Measurements from ENCODE around the gene FYN.
"Not testable (repeated sequence)": the region's sequence is repeated elsewhere in the genome, so short reads cannot be mapped to it uniquely, and the experiment has no call there.

The FYN gene

DNA sequence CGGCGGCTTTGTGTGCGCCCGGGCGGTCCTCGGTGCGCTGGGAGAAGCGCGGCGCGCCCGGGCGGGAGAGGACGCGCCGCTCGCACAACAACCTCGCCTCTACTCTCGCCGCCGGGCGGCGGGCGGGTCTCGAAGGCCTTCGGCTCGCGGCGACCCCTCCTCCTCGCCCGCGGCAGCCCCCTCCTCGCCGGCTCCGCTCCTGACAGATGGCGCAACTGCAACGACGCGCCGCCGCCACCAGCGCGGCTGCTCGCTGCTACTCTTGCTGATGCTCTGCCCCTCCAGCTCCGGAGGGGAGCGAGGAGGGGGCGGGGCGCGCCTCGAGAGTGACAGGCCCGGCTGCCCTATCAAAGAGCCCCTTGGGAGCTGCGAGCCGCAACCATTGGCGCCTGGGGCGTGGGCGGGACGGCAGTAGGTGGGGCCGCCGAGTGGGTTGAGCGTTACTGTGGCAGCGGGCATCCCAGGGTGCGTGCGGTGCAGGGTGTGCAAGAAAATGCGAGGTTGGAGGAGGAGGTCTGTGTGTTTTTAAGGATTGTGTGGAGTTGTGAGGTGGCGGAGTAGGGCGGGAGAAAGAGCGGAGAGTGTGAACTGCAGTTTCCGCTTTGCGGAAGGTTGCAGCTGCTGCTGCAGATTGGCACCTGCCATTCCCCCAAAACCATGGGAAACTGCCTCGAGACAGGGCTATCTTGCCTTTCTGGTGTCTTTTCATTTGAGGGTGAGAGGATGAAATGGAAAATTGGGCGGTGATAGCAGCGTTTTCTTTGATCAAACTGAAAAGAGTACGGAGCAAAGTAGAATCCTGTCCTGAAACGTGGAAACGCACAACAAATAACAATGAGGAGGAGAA lies at the start of gene FYN:
Gene FYN (minus strand): TSS at position 275 of the 847 bp plus-strand sequence. CDS start 153,401 bp downstream, outside the sequence.
- peak; percentile 99 for DNase-seq

DNA sequence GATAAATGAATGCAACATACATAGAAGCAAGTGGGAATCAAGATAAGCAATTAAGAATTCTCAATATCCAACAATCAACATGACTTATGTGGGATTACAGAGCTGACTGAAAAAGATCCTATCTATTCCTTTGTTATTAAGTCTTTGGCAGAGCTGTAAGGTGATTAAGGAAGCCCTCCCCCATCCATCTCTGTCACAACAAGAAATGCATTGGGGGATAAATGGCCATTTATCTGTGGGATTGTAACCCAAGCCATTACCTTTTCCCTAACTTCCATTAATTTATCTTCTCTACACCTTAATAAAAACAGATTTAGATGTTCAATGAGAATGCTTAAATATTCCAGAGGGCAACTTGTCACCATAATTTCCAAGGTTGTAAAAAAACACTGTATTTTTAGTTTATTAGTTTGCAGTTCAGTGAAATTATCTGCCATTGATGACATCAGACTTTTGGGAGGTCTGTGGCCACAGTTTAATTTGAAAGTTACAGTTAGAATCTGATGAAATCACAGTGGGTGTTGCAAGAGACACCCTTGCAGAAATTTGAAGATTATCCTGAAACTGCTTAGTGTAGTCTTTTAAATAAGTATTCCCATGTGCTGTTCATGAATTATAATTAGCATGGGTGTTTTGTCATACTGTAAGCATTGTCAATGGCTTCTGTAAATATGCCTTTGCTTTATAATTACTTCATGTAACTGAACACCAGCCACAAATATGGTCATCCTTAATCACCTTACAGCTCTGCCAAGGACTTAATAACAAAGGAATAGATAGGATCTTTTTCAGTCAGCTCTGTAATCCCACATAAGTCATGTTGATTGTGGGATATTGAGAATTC lies 49.4 kb upstream of the FYN start:
- DNase-seq = peak; percentile 87

DNA sequence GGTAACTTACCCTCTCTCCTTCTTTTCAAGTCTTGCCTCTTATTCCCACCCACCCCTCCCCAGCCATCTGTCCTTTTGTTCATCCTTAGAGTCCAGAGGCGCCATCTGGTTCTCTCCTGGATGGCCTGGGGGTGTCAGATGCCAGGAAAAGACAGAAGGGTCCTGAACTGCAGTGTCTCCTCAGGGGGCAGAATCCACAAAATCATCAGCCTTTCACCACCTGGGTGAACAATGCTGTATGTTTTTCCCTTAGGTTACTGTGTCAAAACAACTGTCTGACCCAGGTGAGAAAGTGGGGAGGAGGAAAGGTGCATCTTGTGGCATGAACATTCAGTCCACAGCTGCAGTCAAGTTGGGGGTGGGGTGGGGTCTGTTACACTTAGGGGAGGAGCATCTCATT lies 47.9 kb upstream of the FYN start:
- DNase-seq = peak; percentile 95

DNA sequence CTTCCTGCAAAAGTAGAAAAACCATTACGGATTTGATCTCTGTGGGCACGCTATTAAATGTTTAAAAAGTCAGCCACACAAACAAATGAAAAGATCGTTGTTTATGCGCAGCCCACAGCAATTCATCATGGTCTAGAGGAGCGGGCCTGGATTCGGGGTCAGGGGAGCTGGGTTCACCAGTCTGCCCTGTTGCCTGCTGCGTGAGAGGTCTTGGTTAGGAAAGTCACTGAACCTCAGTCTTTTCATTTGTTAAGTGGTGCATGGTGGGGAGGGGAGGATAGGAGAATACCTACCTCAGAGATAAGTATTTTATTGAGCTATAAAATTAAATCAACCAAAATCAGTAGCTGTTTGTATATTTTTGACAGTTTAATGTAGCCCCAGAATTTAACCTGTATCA lies 47.3 kb upstream of the FYN start:
- DNase-seq = peak; percentile 17

DNA sequence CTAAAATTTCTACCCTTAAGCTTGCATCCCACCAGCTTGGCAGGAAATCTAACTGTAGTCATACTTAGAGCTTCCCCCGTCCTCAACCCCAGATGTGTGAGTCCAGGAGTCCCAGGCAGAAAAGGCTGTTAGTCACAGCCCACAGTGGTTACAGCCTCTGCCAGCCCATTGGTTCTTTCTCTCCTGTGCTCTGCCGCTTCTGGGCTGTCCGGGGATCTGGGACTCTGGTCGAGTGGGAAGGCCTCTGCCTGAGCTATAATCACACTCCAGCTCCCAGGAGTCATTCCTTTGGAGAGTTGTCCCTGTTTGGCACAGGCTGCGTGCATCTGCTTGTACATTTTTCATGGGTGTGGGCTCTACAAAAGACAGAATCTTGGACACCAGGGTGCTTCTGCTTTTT lies 45.6 kb upstream of the FYN start:
- no peak for DNase-seq

DNA sequence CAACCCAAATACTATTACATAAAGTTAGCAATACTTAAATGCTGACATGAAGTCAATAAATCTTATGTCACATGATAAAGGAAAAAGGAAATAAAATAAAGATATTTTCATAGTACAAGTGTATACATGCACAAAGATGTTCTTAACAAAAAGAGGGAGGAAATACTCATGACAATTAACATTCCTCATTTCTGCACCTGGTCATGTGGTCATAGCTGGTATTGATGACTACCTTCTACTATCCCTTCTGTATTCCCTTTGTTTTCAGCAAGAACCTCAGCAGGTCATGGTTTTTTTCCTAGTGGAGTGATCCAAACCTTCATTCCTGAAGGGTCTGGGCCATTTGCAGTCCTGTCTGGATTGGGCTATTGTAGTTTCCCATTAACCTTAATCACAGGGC lies 43.5 kb upstream of the FYN start:
- no peak for DNase-seq

DNA sequence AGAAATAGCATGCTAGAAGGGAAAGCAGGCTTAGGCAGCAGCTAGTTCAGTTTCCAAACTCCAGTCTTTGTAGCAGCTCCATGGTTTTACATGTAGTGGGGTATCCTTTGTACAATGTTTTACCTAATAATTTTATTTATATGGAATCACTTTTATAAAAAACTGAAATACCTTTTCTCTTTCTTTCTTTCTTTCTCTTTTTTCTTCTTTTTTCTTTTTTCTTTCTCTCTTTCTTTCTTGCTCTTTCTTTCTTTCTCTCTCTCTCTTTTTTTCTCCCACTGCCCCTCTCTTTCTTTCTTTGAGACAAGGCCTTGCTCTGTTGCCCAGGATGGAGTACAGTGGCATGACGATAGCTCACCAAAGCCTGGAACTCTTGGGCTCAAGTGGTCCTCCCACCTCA lies 41.4 kb upstream of the FYN start:
- no peak for DNase-seq

DNA sequence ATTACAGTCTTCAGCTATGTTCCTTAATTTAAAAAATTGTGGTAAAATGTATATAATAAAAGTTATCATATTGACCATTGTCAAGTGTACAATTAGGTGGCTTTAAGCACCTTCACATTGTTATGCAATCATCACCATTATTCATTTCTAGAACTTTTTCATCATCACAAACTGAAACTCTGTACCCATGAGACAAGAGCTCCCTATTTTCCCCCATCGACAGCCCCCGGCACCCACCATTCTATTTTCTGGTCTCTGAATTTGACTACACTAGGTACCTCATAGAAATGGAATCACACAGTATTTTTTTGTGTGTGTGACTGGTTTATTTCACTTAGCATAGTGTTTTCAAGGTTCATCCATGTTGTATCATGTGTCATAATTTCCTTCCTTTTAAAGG lies 39.7 kb upstream of the FYN start:
- DNase-seq = no peak

DNA sequence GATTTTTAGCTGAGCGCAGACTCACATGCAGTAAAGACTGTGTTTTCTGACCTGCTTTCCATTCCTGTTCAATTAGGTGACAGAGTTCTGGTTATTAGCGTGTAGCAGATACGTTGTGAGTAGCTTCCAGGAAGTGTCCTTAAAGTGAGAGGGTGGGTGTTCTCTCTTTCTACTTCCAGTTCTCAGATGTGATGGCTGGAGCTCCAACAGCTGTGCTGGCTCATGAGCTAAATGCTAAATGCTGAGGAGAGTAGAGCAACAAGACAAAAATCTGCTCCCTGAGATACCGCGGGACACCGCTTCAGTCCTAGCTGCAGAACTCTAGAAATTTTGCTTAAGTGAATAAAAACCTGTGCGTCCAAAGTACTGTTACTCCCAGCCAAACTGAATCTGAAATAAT lies 38.2 kb upstream of the FYN start:
- DNase-seq = no peak

DNA sequence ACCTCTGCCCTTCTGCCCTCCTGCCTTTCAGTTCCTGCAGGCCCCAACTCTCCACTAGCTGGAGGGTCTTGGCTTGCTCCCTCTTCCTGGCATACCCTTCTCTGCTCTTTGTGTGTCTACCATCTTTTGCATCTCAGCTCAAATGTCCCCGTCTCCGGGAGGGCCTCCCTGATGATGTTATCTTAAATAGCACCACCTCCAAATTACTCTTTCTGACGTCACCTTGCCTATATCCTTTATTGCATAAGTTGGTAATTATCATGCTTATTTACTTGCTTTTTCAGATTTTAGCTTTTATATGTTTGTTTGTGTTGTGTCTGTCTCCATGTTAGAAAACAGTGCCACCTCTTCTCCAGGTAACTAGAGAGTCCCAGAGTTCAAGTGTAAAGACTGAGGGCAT lies 36.0 kb upstream of the FYN start:
- no peak for DNase-seq

DNA sequence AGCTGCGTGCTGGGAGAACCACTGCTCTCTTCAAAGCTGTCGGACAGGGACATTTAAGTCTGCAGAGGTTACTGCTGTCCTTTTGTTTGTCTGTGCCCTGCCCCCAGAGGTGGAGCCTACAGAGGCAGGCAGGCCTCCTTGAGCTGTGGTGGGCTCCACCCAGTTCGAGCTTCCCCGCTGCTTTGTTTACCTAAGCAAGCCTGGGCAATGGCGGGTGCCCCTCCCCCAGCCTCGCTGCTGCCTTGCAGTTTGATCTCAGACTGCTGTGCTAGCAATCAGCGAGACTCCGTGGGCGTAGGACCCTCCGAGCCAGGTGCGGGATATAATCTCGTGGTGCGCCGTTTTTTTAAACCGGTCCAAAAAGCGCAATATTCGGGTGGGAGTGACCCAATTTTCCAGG lies 35.1 kb upstream of the FYN start:
- DNase-seq = not testable (repeated sequence)

DNA sequence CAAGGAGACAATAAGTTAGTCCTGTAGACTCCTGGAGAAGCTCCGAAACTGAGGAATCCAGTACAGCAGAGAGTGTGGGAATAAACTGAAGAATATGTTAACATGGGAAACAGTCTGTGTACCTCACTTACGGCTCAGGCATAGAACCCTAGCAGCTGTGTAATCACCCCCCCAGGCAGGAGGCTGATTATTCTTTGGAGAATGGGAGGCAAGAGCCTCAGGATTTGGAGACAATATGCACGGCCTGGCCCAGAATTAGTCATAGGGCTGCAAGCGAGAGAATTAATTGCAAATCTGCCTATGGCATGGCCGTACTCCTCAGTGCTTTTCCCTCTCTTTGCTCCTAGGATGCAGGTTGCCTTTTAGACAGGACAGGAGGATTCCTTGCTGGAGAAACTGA lies 27.5 kb upstream of the FYN start:
- peak; percentile 63 for DNase-seq

DNA sequence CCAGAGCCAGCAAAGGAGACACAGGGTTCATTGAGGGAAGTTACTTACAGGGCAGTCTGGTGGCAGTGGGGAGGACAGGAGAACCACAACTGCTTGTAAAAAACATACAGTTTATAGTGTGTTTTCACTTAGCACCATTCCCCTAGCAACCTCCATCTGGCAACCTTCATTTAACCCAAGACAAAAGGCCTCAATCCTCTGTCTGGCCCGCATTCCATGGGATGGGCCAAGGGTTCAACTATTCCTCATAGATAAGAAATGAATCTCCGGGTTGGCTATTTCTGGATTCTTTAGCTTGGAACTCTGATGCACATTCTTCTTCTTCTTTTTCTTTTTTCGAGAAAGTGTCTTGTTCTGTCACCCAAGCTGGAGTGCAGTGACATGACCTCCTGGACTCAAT lies 26.3 kb upstream of the FYN start:
- DNase-seq = no peak

DNA sequence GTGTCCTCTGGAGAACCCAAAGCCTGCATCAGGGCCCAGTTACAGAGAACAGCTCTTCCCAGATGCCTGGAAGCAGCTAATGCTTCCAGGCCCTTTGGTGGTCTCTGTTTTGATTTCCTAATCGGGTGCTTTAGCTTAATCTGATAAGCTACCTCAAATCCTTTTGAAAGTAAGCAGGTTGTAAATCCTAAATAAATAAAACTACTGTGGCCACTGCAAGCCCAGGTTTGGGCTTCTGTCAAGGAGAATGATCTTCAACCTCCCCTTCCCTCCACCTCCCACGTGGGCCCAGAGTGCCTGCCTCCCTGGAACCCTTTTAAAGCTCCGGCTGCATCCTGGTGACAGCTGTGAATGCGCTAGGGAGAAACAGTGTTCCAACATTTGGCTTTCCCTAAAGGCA lies 25.2 kb upstream of the FYN start:
- DNase-seq = no peak

DNA sequence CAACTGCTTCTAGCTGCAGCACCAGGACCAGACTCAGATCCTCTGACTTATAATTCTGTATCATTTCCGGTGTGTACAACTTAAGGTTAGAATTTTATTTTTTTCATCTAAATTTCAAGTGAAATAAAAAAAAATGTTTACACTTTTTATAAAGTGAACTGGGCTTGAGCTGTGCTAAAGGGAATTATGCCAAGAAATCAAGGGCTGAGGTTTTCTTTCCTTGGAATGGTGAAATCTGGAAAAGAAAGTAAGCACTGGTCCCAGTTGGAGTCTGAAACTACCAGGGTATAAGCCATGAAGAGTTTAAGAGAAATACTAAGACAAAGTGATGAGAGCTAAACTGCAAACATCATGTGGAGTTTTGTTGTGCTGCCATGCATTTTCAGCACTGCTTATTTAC lies 21.7 kb upstream of the FYN start:
- DNase-seq = no peak

DNA sequence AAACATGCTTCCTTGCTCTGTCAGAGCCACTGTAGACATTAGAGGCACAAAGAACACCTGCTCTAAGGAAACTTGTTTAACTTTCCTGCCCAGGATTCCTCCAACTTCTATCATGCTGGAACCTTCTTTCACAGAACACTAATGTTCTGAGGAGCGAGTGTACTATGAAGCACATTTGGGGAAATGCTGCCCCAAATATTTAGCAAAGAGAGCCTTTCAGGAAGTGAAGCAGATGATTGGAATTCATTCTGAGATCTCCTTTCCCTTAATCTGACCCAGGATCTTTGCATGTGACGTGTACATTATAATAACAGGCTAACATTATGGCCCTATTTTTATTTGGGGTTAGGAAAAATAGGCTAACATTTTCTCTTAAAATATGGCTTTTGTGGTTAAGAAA lies 21.0 kb upstream of the FYN start:
- no peak for DNase-seq

DNA sequence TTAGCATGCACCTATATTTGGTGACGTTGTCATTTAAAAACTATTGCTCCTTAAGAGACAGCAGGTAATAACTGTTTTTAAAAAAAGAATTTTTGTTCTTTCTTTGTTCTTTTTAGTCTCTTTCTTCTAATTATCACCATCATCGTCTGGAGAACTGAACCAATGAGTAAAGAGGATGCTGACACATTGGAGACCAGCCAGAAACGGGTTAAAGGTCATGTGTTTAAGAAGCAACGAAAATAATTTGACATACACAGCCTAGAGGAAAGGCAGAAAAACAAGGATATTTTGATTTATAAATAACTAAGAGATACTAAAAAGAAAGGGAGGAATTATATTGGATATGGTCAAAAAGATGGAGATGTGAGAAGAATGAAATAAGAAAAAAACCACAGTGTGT lies 19.2 kb upstream of the FYN start:
- DNase-seq = no peak

DNA sequence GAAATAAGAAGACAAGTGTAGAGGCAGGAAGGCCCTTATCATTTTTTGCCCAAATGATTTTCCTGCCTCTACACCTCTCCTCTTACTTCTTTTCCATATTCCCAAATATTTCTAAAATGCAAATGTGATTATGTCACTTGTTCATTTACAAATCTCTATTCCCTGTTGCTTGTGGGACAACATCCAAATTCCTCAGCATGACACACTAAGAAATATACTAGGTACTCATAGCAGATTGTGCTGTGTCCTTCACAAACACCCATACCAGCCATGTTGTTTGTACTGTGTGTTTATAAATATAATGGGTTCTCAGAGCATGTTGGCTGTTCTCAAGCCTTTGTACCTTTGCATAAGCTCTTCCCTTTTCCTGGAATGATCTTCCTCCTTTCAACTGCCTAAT lies 17.7 kb upstream of the FYN start:
- DNase-seq = no peak

DNA sequence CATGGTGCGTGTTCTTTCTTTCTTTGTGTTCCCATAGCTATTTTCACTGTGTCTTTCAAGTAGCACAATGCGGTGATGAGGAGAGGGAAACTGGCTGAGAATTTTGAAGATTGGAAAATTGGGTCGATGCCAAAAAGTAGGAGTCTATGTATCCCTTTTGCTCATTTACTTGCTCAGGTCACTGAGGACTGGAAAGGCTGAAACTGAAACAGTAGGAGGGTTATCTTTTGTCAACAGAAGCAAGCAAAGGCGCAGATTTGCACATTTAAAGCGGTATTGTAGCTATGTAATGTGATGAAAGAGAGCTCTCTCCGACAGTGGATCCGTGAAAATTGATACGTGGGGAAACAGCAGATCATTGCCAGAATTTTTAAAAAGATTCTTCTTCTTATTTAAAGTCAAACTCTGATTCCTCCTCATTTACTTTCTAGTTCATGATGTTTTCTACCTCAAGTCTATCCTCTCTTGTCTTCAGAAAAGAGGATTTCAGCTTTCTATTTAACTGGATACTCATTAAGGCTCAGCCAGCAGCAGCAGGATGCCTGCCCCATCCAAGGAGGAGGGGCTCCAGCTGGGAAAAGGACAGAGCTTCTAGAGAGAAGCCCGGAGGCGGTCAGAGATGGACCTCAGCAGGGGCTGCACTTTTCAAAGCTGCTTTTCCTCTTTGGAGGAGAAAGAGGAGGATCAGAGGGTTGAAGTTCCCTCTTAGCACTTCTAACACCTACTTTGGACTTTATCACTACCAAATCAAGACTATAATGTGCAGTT lies 15.9 kb upstream of the FYN start:
- DNase-seq = peak; percentile 87

DNA sequence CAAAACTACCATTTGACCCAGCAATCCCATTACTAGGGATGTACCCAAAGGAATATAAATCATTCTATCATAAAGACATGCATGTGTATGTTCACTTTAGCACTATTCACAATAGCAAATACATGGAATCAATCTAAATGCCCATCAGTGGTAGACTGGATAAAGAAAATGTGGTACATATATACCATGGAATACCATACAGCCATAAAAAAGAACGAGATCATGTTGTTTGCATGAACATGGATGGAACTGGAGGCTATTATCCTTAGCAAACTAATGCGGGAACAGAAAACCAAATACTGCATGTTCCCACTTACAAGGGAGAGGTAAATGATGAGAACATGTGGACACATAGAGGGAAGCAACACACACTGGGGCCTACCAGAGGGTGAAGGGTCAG lies 13.5 kb upstream of the FYN start:
- not testable (repeated sequence) for DNase-seq

DNA sequence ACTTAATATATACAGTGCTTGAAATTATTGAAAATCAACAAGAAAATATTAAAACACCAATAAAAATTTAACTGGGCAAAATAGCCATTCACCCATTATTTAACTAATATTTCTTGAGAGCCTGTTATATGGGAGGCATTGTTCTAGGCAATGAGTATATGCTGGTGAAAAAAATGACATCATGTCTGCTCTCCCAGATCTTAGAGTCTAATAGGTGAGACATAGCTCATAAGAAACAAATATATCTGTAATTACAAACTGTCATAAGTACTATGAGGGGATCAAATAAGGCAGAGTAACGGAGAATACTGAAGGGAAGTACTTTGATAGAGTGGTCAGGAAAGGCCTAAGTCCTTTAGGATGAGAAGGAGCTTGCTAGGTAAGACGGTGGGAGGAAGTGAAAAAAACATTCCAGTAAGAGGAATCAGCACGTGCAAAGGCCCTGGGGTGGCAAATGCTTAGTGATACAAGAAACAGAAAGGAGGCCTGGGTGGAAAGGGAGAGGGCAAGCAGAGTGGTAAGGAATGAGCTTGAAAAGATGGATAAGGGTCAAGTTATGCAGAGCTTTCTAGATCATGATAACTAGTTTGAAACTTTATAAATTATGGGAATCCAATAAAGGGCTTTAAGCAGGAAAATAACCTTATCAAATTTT lies 12.2 kb upstream of the FYN start:
- DNase-seq = no peak

DNA sequence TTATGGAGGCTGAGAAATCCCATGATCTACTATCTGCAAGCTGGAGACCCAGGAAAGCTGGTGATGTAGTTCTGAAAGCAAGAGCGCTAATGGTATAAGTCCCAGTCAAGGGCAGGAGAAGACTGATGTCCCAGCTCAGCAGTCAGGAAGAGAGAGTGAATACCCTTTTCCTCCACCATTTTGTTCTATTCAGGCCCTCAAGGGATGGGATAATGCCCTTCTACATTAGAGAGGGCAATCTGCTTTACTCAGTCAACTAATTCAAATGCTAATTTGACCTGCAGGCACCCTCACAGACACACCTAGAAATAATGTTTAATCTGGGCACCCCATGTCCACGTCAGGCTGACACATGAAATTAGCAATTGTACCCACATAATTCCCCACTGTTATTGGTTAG lies 10.8 kb upstream of the FYN start:
- no peak for DNase-seq
